Astrocyte of the spinal cord (primary cell): ENCODE results near the gene ACVR1B.

Experiments used
- DNase-seq: peaks from one replicate; pipeline ENCODE4 v3.0.0; 2011; ENCODE audit warnings: low read depth, low spot score
- H3K4me3 ChIP-seq: 2 replicates; pipeline ENCODE4 v1.5.1; 2011; ENCODE audit warnings: low read depth, mild to moderate bottlenecking, low read length, moderate library complexity
- in situ Hi-C: cut with HindIII; loops from 2 replicates; pipeline ENCODE4 v1.10.0; 2017; ENCODE audit warnings: low sequenced_read_pairs
- TF ChIP-seq, protein P1 (sequence below): IDR thresholded peaks from 2 replicates; pipeline ENCODE4 v1.5.1; 2012; ENCODE audit warnings: low read depth, mild to moderate bottlenecking, low read length, inconsistent platforms

ACVR1B gene

DNA sequence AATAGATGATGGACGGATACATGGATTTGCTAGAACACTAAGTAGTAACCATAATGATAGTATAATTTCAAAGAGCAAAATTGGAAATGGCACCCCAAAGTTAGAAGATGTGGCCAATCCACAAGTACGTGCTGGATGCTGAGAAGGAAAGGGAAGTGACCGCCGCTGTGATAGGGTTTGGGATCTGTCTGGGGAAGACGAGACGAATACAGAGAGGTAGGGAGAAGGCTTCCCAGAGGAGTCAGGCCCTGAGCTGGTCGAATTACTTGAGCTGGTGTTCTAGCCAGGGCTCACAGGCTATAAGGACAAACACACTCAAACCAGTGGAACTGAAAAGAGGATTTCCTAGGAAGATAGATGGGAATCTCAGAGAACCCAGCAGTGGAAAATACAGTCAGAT is 9.4 kb upstream of the ACVR1B start:
- TF ChIP-seq, protein P1, sequence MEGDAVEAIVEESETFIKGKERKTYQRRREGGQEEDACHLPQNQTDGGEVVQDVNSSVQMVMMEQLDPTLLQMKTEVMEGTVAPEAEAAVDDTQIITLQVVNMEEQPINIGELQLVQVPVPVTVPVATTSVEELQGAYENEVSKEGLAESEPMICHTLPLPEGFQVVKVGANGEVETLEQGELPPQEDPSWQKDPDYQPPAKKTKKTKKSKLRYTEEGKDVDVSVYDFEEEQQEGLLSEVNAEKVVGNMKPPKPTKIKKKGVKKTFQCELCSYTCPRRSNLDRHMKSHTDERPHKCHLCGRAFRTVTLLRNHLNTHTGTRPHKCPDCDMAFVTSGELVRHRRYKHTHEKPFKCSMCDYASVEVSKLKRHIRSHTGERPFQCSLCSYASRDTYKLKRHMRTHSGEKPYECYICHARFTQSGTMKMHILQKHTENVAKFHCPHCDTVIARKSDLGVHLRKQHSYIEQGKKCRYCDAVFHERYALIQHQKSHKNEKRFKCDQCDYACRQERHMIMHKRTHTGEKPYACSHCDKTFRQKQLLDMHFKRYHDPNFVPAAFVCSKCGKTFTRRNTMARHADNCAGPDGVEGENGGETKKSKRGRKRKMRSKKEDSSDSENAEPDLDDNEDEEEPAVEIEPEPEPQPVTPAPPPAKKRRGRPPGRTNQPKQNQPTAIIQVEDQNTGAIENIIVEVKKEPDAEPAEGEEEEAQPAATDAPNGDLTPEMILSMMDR, result no peak

DNA sequence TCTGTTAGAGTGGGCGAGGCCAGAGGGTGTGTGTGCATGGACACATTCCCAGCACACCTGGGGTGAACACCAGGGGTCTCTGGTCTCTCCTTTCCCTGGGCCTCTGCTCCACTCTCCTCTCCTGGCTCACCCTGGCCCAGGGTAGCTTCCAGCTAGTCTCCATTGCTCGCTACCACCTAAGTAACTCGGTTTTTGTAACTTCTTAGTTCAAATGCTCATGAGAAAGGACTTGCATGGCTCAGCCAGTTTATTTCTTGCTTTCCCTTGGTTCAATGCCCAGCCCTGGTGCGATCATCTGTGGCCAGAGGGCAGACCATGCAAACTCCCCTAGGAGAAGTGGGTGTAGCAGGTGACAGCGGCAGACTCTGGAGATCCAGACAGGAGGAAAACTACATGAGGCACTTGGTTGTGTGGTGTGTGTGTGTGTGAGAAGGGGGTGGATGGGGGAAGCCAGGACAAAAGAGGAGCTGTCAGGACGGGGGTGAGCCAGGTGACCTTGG is 8.9 kb upstream of the ACVR1B start:
- DNase-seq, result no peak
- H3K4me3 ChIP-seq, result no peak overlapping the region
- TF ChIP-seq, protein P1, result no peak
- in situ Hi-C loops, result no loop called here

More for the DNA sequence above, 9.4 kb upstream of the ACVR1B start:
- no peak overlapping the region for H3K4me3 ChIP-seq
- DNase-seq, result no peak
- in situ Hi-C loops, result no loop called here

DNA sequence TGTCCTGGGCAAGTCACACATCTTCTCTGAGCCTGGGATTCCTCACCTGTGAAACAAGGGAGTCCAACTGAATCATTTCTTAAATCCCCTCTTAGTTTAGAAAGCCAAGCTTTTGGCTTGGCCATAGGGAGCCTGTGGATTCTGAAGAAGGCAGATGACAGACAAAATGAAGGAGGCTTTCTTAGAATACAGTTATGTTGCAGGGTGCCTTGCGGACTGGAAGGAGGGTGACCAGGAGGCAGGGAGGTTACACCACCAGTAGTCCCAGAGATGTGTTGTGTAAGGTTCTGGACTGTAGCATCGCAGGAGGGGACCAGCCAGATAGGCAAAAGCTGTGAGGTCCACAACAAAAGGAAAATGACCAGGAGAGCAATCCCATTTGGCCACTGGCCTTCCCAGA is 8.2 kb upstream of the ACVR1B start:
- TF ChIP-seq, protein P1, result no peak
- no peak for DNase-seq
- in situ Hi-C loops, result no loop called here
- H3K4me3 ChIP-seq, result no peak overlapping the region

DNA sequence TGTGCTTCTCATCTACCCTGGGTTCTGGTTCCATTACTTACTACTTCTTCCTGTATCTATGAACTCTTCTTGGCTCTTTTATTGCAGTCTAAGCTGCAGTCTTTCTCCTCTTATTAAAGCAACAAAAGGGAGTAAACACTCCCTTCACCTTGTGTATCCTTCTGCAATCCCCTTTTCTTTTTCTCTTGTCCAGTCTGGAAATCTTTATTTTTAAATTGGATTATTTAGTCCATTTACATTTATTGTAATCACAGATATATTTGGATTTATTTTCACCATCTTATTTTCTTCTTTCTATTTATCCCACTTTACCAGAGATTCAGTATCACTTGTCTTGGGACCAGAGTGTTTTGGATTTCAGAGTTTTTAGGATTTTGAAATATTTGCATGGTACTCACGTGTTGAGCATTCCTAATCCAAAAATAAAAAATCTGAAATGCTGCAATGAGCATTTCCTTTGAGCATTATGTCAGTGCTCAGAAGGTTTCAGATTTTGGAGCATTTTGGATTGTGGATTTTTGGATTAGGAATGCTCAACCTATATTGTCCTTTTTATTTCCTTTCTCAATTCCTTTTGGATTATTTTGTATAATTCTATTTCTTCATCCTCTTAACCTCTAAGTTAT is 6.8 kb upstream of the ACVR1B start:
- no peak overlapping the region for H3K4me3 ChIP-seq
- in situ Hi-C loops, result no loop called here
- TF ChIP-seq, protein P1, result no peak
- DNase-seq, result no peak

DNA sequence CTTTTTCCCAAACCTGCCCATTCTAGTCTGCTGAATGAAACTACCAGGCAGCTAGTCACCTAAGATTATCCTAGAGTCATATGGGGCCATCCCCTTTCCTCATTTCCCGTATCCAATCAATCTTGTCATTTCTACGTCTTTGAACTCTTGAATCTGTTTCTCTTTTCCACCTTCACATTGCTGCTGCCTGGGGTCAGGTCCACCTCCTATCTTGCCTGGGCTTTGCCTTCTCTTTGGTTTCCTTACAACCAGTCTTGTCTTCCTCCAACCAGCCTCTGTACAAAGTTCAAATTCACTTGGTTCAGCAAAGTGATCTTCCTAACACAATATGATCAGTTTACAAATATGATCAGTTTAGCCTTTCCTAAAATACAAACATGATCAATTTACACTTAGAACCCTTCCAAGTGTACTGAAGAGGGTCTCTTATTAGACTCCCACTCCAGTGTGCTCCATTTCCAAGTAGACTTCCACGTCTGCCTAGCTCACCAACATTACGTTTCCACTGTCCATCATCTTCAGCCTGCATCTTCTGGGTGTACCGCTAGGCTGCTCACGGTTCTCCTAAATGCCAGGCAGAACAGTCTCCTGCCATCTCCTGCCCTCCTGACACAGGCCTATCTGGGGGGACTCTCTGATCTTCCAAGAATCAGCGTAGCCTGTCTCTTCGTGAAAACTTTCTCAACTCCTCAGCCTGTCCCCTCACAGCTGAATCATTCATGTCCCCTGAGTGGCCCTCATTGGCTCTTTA is 4.1 kb upstream of the ACVR1B start:
- H3K4me3 ChIP-seq, result no peak overlapping the region
- TF ChIP-seq, protein P1, result no peak
- in situ Hi-C loops, result no loop called here
- DNase-seq, result no peak

DNA sequence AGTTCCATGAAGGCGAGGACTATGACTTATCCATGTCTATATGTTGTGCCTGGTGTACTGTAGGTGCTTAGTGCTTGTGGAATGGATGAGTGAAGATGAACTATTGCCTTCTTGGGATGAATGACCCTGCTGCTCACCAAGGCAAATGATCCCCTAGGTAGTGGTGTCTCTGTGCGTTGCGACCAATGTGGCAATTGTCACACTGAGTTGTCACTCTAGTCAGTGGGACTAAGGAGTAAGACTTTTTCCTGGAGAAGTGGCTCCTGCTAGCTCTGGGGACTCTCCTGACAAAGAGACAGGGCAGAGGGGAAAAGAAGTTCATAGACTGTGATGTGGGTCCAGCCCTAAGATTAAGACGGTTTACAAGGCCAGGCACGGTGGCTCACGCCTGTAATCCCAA is 3.4 kb upstream of the ACVR1B start:
- no peak for DNase-seq
- in situ Hi-C loops, result no loop called here
- TF ChIP-seq, protein P1, result no peak
- no peak overlapping the region for H3K4me3 ChIP-seq
